Posterior cingulate gyrus (tissue), 11 donors: ENCODE data around the gene ASCC3.

ENCODE experiments used
- DNase-seq, 10 donors: peaks; one replicate each; pipeline versions ENCODE4 v3.0.0 to v3.0.0-alpha.2; 2020 to 2021; ENCODE audit warnings: mixed read lengths in 3 of 10
- intact Hi-C: fragments of 100-400 bp; cut with DNase I; formaldehyde crosslinking; loops from one replicate; pipeline ENCODE4 v1.15.1; 2023

ASCC3 gene

GRCh38 chr6:100470422-100471120 lies 410.6 kb downstream of the ASCC3 start:
- no peak for DNase-seq
- intact Hi-C loops, result no loop called here

GRCh38 chr6:100469101-100469859 lies 411.8 kb downstream of the ASCC3 start:
- DNase-seq, result no peak
- intact Hi-C loops, result loop anchor here (10.0 kb wide), 1 partner anchor 854 kb away; no protein-coding TSS in a partner anchor

GRCh38 chr6:100468016-100468622 lies 413.0 kb downstream of the ASCC3 start:
- intact Hi-C loops, result loop anchor here (10.0 kb wide), 1 partner anchor 853 kb away; no protein-coding TSS in a partner anchor
- no peak for DNase-seq

GRCh38 chr6:100467129-100468015 lies 413.8 kb downstream of the ASCC3 start:
- intact Hi-C loops, result loop anchor here (10.0 kb wide), 1 partner anchor 853 kb away; no protein-coding TSS in a partner anchor
- no peak for DNase-seq

GRCh38 chr6:100466410-100467128 lies 414.6 kb downstream of the ASCC3 start:
- intact Hi-C loops, result loop anchor here (10.0 kb wide), 1 partner anchor 852 kb away; no protein-coding TSS in a partner anchor
- DNase-seq, result no peak

GRCh38 chr6:100465701-100466409 lies 415.3 kb downstream of the ASCC3 start:
- no peak for DNase-seq
- intact Hi-C loops, result loop anchor here (10.0 kb wide), 1 partner anchor 851 kb away; no protein-coding TSS in a partner anchor

- peak in 1 of 10 donors; percentile 84 for DNase-seq
Measured at GRCh38 chr6:100464903-100465700, 416.0 kb downstream of the ASCC3 start, which contains the start of gene SIM1. TSS of gene SIM1 (minus strand) at chr6:100464921. CDS start at chr6:100463468, 1,453 bp downstream.

GRCh38 chr6:100464162-100464851 lies 416.8 kb downstream of the ASCC3 start:
- intact Hi-C loops, result loop anchor here (10.0 kb wide), 1 partner anchor 850 kb away; no protein-coding TSS in a partner anchor
- DNase-seq, result no peak

More at GRCh38 chr6:100464903-100465700, 416.0 kb downstream of the ASCC3 start, which contains the start of gene SIM1:
- intact Hi-C loops, result loop anchor here (10.0 kb wide), 1 partner anchor 850 kb away; no protein-coding TSS in a partner anchor

GRCh38 chr6:100463630-100464161 lies 417.4 kb downstream of the ASCC3 start:
- intact Hi-C loops, result loop anchor here (10.0 kb wide), 1 partner anchor 849 kb away; no protein-coding TSS in a partner anchor

GRCh38 chr6:100462706-100463629 lies 418.2 kb downstream of the ASCC3 start:
- no peak for DNase-seq
- intact Hi-C loops, result loop anchor here (10.0 kb wide), 1 partner anchor 848 kb away; no protein-coding TSS in a partner anchor

More at GRCh38 chr6:100463630-100464161, 417.4 kb downstream of the ASCC3 start:
- no peak for DNase-seq

- intact Hi-C loops, result loop anchor here (10.0 kb wide), 1 partner anchor 847 kb away; no protein-coding TSS in a partner anchor
- DNase-seq, result no peak
Measured at GRCh38 chr6:100461917-100462705, 419.0 kb downstream of the ASCC3 start.

GRCh38 chr6:100461278-100461916 lies 419.7 kb downstream of the ASCC3 start:
- intact Hi-C loops, result loop anchor here (10.0 kb wide), 1 partner anchor 847 kb away; no protein-coding TSS in a partner anchor

GRCh38 chr6:100460650-100461204 lies 420.4 kb downstream of the ASCC3 start:
- no peak for DNase-seq
- intact Hi-C loops, result loop anchor here (10.0 kb wide), 1 partner anchor 846 kb away; no protein-coding TSS in a partner anchor

More at GRCh38 chr6:100461278-100461916, 419.7 kb downstream of the ASCC3 start:
- DNase-seq, result no peak
